Stimulated activated CD8-positive, alpha-beta memory T cell treated with anti-CD3 and anti-CD28 coated beads, Interleukin-15, amount 100 ng/mL, for 1 hour (primary cell): ENCODE results near the gene HELZ.

ENCODE experiments used
- DNase-seq: peaks from one replicate; pipeline ENCODE4 v3.0.0-alpha.2; 2020; ENCODE audit warnings: low read depth

HELZ gene

GRCh38 chr17:67024736-67025135 is 220.3 kb downstream of the HELZ start:
- no peak for DNase-seq

GRCh38 chr17:67022451-67022810 is 222.6 kb downstream of the HELZ start:
- DNase-seq, result no peak

- DNase-seq, result no peak
Observed at GRCh38 chr17:67021743-67022450, 223.1 kb downstream of the HELZ start.

GRCh38 chr17:67021196-67021595 is 223.8 kb downstream of the HELZ start:
- no peak for DNase-seq
